ENCODE data around the gene STK24. TPM values are rescaled to one million over a fixed set of nuclear protein-coding genes. Genes with fewer than 3 reads are reported as not detected.

STK24 gene
- total RNA-seq, 2 donors from 2014 or later = 115 to 125 TPM

DNA sequence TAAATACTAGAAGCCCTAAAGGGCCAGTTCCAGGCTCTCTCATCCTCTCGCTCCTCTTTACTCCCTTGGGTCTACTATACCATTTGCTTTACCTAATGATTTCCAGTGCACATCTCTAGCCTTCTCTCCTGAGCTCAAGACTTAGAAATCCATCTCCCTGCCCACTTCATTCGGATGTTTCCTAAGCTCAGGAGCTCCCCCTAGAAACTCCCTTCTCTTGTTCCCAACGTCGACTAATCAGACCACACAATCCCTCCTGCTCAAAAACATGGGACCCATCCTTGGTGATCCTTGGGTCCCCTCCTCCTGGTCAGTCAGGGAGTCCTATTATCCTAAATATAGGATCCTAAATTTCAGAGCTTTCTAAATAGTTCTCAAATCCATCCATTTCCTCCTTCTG is 21.1 kb upstream of the STK24 start:
- TF ChIP-seq CTCF (conservative IDR thresholded peaks at IDR 0.05) = peak; percentile 70
- Histone ChIP-seq H3K4me1 (ENCODE audit: control insufficient read depth, insufficient read depth, low read length) (peaks cover 6% of the 10 kb centered on the region), H3K27ac (ENCODE audit: low read depth, low read length) (no peak overlapping the region), H3K9ac (ENCODE audit: extremely low read depth, low read length, poor library complexity, severe bottlenecking) (no peak overlapping the region), H3K36me3 (ENCODE audit: control insufficient read depth, insufficient read depth, low read length) (no peaks in the 10 kb centered on the region), H3K9me3 (ENCODE audit: control insufficient read depth, low read length) (no peaks in the 10 kb centered on the region), H3K27me3 (ENCODE audit: control insufficient read depth, insufficient read depth, low read length, poor library complexity, severe bottlenecking) (no peaks in the 10 kb centered on the region), H3K4me3 (ENCODE audit: low read length) (no peak overlapping the region)
- peak; percentile 65 for DNase-seq
- 56 to 64% methylated on average over 4 of the region's 4 CpGs for WGBS, 2 experiments (ENCODE audit: insufficient coverage in 1 of 2, insufficient read length in 1 of 2)
- no peaks in the 10 kb centered on the region for H3K36me3 Mint-ChIP-seq (ENCODE audit: low read depth)
- H3K27me3 Mint-ChIP-seq (ENCODE audit: insufficient read depth) = no peaks in the 10 kb centered on the region
- peaks cover 5% of the 10 kb centered on the region for H3K4me1 Mint-ChIP-seq
- no peak overlapping the region for H3K27ac Mint-ChIP-seq
- no peaks in the 10 kb centered on the region for H3K9me3 Mint-ChIP-seq
- H3K4me3 Mint-ChIP-seq = no peak overlapping the region

DNA sequence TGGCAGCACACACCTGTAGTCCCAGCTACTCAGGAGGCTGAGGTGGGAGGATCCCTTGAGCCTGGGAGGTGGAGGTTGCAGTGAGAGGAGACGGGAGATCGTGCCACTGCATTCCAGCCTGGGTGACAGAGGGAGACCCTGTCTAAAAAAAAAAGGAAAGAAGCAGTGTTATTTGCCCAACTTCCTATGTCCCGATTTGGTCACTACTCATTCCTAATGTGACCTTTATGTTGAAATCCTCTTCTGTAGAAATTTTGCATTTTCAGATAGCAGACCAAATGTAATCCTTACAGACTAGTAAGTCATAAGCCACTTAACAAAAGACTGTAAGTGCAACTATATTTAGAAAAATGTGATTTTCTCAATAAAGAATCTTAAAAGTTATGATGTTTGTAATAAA is 18.2 kb upstream of the STK24 start:
- H3K9me3 Mint-ChIP-seq = peaks cover 8% of the 10 kb centered on the region
- no peak for TF ChIP-seq CTCF (conservative IDR thresholded peaks at IDR 0.05)

GRCh38 chr13:98592362-98592732 is 15.4 kb upstream of the STK24 start:
- no peak overlapping the region for H3K4me3 ChIP-seq (ENCODE audit: low read length)
- no peaks in the 10 kb centered on the region for H3K4me1 ChIP-seq (ENCODE audit: control insufficient read depth, insufficient read depth, low read length)
- Mint-ChIP-seq H3K4me3 (no peak overlapping the region), H3K4me1 (no peaks in the 10 kb centered on the region), H3K36me3 (ENCODE audit: low read depth) (no peaks in the 10 kb centered on the region), H3K27me3 (ENCODE audit: insufficient read depth) (no peaks in the 10 kb centered on the region), H3K27ac (no peak overlapping the region), H3K9me3 (peaks cover 8% of the 10 kb centered on the region)
- no peak for TF ChIP-seq CTCF (conservative IDR thresholded peaks at IDR 0.05)
- no peak overlapping the region for H3K27ac ChIP-seq (ENCODE audit: low read depth, low read length)
- H3K36me3 ChIP-seq (ENCODE audit: control insufficient read depth, insufficient read depth, low read length) = no peaks in the 10 kb centered on the region
- 92 to 100% methylated on average over 3 to 5 of the region's 5 CpGs for WGBS, 2 experiments (ENCODE audit: insufficient coverage in 1 of 2, insufficient read length in 1 of 2)
- no peak for DNase-seq
- H3K9ac ChIP-seq (ENCODE audit: extremely low read depth, low read length, poor library complexity, severe bottlenecking) = no peak overlapping the region
- peaks cover 14% of the 10 kb centered on the region for H3K9me3 ChIP-seq (ENCODE audit: control insufficient read depth, low read length)
- no peaks in the 10 kb centered on the region for H3K27me3 ChIP-seq (ENCODE audit: control insufficient read depth, insufficient read depth, low read length, poor library complexity, severe bottlenecking)

More for the DNA sequence above, 18.2 kb upstream of the STK24 start:
- Histone ChIP-seq H3K4me1 (ENCODE audit: control insufficient read depth, insufficient read depth, low read length) (peaks cover 6% of the 10 kb centered on the region), H3K36me3 (ENCODE audit: control insufficient read depth, insufficient read depth, low read length) (no peaks in the 10 kb centered on the region), H3K4me3 (ENCODE audit: low read length) (no peak overlapping the region), H3K9me3 (ENCODE audit: control insufficient read depth, low read length) (peaks cover 10% of the 10 kb centered on the region), H3K27ac (ENCODE audit: low read depth, low read length) (no peak overlapping the region), H3K9ac (ENCODE audit: extremely low read depth, low read length, poor library complexity, severe bottlenecking) (no peak overlapping the region), H3K27me3 (ENCODE audit: control insufficient read depth, insufficient read depth, low read length, poor library complexity, severe bottlenecking) (no peaks in the 10 kb centered on the region)
- Mint-ChIP-seq H3K4me3 (no peak overlapping the region), H3K4me1 (peaks cover 5% of the 10 kb centered on the region), H3K27me3 (ENCODE audit: insufficient read depth) (no peaks in the 10 kb centered on the region), H3K27ac (no peak overlapping the region), H3K36me3 (ENCODE audit: low read depth) (no peaks in the 10 kb centered on the region)
- DNase-seq = peak; percentile 17
- 94 to 98% methylated on average over 2 to 3 of the region's 3 CpGs for WGBS, 2 experiments (ENCODE audit: insufficient coverage in 1 of 2, insufficient read length in 1 of 2)

All from endodermal cell (in vitro differentiated cells).